NCI-H1436 treated with DMSO at 0.1 percent for 48 hours (cell line): ENCODE measurements around the gene ASB13.

ENCODE experiments used
- DNase-seq: peaks from one replicate; lab custom pipeline; 2025; lab: John Stamatoyannopoulos, UW

ASB13 gene, protein sequence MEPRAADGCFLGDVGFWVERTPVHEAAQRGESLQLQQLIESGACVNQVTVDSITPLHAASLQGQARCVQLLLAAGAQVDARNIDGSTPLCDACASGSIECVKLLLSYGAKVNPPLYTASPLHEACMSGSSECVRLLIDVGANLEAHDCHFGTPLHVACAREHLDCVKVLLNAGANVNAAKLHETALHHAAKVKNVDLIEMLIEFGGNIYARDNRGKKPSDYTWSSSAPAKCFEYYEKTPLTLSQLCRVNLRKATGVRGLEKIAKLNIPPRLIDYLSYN

DNA sequence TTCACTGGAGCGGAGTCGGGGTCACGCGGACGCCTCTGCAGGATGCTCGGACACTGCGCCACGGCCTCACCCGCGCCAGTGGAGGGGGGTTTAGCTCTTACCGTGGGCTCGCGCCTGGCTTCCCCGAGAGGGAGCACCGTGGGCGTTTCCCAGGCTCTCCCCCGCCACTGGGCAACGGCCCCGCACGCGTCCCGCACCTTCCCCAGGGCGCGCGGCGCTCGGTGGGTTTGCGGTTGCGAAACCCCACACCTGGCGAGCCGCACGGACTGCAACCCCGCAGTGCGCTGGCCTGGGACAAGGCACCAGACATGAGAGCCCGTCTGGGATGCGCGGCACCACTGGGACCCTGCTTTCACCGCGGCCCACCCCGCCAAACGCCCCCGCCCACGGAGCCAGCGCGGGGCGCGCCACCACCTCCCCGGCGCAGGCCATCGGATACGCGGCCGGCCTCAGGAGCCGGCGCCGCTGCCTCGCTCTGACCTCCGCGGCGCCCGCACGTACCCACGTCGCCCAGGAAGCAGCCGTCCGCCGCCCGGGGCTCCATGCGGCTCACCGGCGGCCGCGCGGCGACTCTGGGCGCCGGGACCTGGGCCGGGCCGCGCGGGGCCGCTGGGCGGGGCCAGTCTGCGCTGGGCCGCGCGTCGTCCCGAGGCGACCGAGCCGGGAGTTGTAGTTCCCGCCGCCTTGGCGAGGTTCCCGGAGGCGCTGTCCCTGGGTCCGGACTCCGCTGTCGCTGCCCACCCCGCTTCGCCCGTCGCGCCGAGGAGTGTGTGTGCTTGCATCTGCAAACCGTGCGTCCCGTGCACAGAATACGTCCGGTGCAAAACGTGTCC, at the start of gene ASB13:
Gene ASB13 (minus strand): TSS at position 588 of the 833 bp plus-strand sequence. CDS start 44 bp downstream, at position 544.
- no peak for DNase-seq

DNA sequence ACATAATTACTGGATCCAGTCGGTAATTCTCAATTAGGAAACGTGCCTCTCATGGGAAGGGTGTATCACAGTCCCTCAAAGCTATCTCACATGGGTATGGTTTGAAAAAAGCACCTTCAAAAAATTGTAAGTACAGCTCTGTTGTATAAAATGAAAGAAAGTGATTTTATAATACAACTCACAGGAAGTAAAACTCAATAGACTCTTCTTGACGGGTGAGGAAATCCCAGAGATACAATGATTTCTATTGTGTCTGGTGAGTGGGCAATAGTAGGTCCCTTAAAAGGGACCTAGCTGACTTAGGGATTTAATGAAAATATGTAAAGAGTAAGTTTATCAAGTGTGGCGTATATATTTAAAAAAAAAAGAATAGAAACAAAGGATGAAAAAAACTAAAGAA, 45.2 kb upstream of the ASB13 start:
- DNase-seq: no peak

DNA sequence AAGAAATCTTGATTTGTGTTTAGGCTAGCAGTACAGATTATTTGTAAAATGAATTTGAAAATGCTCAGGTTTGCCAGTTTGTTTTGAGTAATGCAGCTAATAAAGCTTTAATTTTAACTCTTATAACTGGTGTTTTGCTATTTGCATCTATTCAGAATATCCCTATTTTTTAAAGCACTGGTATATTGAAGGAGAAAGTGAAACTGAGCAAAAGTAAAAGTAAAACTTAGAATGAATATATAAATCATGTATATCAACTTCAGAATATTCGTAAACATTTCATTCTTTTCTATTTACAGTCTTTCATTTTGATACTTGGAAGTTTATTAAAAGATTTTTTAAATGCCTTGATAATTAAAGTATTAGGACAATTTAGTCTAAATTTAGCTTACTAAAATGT, 44.5 kb upstream of the ASB13 start:
- DNase-seq: no peak

DNA sequence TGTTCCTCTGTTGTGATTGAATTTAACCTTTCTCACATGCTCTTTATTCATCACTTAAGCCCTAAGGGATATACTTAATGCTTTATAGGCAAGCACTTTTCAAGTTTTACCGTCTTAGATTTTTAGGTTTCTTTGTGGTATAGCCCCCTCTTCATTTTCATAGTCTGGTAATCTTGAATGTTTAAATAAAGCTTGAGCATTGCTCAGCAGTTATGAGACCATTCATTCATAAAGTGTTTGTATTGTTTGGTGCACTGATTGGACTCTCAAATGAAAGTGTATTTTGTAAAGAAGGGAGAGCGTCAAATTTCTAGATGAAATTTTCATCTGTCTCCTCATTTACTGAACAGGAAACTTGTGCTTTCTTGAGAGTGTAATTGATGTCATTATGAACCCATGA, 43.5 kb upstream of the ASB13 start:
- no peak for DNase-seq

DNA sequence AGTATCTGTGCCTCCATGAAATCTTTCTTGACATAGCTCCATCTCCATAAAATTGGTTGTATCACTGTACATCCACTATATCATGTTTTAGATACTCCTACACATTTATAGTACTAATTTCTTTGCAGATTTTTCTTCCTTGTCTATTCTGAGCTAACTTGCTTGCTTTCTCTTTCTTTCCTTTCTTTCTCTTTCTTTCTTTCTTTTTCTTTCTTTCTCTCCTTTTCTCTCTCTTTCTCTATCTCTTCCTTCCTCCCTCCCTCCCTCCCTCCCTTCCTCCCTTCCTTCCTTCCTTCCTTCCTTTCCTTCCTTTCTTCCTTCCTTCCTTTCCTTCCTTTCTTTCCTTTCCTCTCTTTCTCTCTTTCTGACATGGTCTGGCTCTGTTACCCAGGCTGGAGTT, 42.0 kb upstream of the ASB13 start:
- DNase-seq: no peak

DNA sequence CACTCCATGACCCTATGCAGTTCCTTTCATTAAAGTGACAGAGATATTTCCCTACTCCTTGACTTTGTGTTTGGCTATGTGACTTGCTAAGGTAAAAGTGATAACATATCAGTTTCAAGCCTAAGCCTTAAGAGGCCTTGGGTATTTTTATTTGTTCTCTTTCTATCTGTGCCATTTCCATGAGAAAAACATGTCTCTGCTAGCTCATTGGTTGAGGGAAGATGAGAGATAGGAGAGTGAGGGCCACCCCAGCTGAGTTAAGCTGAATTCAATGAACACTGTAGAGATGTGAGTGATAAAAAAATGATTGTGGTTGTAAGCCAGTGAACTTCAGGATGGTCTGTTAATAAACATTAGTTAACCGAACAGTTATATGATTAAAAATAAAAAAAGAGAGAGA, 31.7 kb upstream of the ASB13 start:
- DNase-seq: no peak

DNA sequence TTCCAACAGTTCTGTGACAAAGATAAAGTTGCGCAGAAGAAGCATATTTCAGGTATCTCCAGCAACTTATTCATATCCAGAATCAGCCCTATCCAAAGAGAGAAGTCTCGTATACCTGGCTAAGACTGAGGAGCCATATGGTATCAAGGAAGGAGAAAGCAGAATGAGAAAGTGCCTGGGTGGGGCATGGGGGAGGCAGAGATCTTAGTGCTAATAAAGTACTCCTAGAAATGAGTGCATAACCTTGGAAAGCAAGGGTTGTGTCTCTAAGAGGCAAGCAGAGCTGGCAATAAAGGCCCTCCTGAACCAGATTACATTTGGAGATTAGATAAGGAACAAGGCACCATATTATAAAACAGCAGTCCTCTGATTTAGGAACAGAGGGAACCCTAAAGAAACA, 30.9 kb upstream of the ASB13 start:
- DNase-seq: no peak

DNA sequence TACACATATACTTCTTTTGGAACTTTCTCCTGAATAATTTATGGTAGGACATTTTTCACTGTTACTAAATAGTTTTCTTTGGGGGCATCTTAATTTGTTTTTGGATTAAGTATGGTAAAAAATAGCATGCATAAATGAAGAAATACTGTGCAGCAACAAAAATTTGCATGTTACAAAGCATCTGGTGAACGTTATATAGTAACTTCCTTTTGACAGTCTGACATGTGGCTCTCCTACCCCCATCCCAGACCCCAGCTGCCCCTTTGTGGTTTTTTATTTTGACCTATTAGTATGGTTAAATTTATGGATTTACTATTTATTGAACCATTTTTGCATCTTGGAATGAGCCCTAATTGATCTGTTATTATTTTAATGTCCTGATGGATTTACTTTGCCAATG, 28.2 kb upstream of the ASB13 start:
- no peak for DNase-seq

DNA sequence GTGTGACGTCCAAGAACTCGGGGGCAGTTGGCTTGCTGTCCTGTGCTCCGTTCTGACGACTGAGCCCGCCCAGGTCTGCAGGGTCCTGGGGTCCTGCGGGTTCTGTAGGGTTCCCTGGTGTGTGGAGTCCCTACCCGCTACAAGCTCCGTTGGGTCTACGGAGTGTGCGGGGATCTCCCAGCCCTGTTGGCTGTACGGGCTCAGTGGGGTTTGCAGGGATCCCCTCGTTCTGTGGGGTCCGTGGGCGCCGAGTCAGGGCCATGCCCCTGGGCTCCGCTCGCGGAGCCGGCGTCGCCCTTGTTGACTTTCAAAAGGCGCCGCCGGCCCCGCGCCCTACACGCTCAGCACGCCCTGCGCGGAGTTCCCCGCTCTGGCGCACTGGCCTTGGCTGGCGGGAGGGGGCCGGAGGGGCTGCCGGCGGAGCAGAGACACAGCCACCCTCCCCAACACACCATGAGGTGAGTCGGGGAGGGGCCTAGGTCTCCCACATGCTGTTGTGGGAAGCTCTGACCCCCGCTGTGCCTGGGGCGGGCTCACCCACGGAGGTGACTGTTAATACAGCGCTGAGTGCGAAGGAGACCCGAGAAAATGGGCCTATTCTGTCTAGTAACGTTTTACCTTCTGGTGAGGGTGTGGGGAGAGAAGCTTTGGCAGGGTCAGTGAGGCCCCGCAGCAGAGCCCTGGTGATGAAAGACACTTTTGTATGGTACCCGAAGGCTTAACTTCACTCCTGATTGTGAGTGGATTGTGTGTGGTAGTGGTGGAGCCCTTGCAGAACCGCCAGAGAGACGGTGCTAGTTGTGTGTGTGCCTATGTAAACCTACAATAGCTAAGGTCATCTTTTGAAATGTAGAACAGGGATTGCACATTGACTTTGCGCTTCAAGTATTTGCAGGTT, 26.3 kb upstream of the ASB13 start:
- DNase-seq: no peak

DNA sequence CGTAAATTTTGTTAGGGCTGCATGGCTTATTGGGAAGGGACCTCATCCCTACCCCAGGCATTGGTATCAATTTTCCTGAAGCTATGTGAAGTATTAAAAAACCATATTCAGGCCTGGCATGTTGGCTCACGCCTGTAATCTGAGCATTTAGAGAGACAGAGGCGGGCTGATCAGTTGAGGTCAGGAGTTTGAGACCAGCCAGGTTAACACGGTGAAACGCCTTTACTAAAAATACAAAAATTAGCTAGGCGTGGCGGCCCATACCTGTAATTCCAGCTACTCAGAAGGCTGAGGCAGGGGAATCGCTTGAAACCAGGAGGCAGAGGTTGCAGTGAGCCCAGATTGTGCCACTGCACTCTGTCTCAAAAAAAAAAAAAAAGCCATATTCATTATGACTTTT, 25.4 kb upstream of the ASB13 start:
- no peak for DNase-seq

DNA sequence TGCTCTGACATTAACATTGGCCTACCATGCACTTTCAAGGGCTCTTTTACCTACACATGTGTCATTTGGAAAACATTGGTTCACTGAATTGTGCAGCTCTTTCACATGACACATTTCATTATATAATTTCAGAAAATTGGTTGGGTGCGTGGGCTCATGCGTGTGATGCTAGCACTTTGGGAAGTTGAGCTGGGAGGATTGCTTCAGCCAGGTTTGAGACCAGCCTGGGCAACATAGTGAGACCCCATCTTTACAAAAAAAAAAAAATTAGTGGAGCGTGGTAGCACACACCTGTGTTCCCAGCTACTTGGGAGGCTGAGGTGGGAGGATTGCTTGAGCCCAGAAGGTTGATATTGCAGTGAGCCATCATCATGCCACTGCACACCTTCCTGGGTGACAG, 22.2 kb upstream of the ASB13 start:
- DNase-seq: no peak

DNA sequence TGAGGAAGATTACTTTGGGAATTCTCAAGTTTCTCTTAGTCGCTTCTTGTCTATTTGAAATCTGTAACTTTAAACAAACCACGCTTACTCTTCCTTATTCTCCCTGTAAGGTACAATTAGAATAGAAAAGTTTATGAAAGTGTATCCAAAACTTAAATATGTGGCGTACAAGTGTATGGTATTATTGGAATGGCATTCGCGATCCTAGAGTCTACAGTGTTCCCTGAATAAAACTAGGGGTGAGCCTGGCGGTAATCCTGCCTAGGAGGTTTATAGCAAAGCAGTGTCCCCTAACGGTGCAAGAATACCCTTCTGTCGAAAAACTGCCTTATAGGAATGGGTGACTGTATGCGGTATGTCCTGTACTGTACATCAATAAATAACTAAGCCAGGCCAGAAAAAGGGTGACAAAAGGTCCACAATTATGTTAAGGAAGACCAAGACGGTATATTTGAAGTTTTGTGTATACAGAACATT, 19.4 kb upstream of the ASB13 start:
- no peak for DNase-seq

DNA sequence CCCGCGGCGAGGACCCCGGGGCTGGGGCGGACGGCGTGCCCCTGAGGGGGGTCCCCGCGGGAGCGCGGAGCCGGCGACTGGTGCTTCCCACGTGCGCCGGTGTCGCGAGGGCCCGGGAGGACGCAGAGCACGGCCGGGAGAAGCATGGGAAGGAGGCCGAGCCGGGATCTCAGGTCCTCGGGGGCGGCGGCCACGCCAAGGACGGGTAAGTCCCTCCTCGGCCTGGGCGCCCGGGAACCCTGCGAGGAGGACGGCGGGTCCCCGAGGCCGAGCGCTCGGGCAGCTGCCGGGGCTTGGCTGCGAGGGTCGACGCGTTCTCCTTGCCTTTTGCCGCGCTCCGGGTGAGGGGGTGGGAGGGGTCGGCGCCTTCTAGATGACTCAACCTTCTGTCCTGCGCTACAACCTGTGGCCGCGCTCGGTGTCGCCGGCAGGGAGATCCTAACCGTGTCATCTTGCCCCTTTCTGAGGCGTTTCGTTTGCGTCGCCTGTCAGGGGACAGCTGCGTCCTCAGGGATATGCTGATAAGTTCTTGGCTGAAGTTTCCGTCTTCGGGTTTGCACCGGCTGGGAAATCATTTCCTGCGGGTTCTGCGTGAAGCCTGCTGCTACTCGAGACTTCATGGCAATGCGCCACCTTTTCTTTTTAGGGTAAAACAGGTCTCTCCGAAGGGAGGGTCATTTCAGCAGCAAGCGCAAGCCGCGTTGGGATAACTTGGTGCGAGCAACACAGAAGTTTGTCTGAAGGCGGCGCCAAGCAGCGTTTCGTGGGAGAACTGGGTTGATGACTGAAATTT, 18.8 kb upstream of the ASB13 start:
- no peak for DNase-seq

DNA sequence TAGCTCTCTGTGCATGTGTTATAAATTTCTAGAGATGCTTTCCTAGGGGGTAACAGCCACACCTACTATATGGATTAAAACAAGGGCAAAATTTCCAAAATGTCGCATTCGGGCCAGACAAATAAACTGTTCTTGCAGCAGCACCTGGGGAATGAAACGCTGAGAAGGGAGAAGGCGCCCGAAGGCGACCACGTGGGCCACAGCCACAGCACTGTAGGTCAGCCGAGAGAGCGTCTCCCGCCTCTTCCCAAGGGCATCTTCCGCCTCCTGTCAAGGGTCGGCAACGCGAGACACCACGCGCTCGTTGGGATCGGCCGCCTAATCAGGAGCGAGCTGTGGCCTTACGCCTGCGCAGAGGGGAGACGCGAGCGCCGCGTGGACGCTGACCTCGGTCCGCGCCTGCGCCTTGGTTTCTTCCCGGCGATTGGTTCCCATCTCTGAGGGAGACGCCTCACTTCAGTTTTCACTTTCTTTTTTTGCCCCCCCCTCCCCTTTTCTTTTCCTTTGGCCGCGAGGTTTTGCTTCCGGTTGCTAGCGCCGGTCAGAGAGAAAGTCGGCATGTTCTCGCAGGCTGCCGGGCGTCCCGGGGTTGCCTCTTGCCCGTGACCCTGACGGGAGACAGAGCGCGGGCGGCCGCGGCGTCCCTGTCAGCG, 18.0 kb upstream of the ASB13 start, which contains the start of gene TASOR2:
Gene TASOR2 (plus strand): TSS at position 521 of the 653 bp plus-strand sequence. CDS start 35,805 bp downstream, outside the sequence.
- DNase-seq: peak; percentile 69

DNA sequence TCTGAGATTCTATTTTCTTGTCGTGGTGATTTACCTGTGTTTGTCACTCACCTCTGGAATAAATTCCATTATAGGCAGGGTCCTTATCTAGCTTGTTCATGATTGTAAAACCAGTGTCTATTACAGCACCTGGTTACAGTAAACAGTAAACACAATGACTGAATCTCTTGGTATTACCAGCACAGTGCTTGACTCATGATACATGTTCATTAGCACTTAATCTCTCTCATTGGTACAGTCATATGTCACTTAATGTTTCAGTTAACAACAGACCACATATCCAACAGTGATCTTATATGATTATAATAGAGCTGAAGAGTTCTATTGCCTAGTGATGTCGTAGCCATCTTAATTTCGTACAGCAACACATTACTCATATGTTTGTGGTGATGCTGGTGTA, 16.7 kb upstream of the ASB13 start:
- no peak for DNase-seq

DNA sequence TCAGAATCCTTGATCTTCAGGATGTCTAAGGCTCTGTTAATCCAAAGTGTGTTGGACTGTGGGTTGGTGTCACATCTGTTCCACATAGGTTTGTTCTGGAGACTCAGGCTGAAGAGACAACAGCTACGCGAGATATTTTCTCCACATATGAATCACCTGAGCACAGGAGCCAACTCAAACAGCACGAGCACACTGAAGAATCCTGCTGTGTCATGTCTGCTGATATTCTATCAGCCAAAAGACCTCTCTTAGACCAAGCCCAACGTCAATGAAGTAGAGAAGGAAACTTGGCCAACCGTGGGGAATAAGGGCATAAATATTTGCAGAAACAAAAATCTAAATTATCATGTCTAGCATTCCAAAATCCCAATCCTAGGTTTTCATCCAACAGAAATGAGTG, 15.5 kb upstream of the ASB13 start:
- no peak for DNase-seq

DNA sequence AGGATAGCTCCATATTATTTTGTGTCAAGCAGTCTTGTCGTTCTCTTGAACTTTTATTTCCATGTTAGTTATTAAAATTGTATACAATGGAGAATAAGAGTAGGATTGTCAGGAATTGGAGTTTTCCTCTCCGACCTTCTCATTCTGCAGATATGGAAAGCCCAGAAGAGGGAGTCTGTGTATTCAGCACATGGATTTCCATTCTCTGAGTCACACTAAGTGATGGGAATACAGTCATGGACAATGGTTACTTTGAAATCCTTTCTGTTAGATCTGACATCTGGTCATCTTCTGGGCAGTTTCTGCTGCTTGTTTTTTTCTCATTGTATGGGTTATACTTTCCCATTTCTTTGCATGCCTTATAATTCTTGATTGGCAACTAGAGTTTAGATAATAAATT, 13.2 kb upstream of the ASB13 start:
- no peak for DNase-seq

DNA sequence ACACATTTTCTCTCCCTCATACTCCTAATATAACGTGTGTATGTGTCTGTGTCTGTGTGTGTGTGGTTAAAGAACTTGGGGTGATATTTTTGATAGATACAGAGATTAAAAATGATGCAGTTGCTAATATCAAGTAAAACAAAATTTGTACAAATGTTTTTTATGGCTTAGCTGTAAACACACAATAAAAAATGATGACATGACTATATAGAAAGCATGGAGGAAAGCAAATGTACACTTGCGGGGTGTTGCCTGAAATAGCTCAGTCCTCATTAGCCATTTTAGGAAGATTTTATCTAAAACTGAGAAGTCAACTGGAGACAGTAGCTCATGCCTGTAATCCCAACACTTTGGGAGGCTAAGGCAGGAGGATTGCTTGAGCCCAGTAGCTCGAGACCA, 12.6 kb upstream of the ASB13 start:
- no peak for DNase-seq

DNA sequence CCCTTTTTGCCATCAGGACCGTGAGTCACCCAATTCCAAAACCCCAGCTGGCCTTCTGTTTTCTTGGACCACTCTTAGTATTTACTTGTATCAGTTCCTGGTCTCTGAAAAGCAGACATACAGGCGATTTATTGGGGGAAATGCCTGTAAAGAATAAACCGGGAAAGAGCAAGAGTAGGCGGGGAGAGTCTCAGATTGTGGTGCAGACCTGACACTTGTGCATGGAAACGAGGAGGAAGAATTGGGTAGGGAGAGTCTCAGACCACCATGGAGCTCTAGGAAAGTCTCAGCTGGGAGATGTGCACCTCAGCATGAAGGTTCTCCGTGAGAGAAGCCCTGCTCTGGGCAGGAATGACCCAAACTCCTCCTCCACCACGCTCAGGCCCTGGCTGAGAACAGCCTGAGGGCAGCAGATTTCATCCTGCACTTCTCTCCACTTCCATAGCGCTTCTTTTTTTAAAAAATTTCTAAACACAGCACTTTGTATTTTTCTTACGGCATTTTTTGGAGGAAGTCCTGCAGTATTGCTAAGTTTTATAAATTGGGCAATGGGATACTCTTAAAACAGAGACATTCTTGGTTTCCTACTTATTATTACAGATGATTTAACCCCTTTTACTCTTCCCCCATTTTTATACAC, 12.1 kb upstream of the ASB13 start:
- no peak for DNase-seq

DNA sequence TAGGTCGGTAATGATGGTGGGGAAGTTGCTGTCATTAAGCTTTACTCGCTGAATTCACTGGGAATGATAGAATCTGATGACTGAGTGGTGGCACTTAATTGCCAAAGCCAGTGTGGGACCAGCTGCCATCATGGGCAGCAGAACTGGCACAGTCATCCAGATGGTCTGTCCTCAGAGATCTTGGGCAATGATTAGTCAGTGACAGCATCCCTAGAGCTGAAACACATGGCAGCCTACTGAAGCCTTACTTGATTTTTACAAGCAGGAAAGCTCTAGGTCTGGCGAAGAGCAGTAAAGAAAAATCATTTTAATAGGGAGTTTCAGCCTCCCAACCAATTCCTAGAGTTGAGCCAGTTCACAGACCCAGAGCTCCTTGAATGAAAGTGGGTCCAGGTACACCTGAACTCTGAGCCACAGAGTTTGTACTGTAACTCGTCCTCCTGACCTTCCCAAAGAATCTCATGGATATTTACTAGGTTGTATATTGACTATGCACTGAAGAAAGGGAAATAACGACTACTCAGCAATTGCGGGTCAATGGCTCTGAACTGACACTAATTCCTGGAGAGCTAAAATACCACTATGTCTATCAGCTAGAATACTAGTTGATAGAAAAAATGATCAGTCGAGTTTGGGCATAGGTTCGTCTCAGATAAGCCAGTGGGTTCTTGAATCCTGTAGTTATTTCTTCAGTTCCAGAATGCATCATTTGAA, 4.4 kb upstream of the ASB13 start:
- DNase-seq: no peak
